GM19395 (cell line): Measurements from ENCODE around the gene HS3ST6.
"Not testable (repeated sequence)": the region's sequence is repeated elsewhere in the genome, so short reads cannot be mapped to it uniquely, and the experiment has no call there.

Experiments used
- ATAC-seq: cut with Tn5 transposase; IDR thresholded peaks from one replicate; pipeline ENCODE4 v1.9.1; 2021; ENCODE audit warnings: mild to moderate bottlenecking, moderate library complexity; ENCODE audit not compliant: unreplicated experiment

HS3ST6 gene

GRCh38 chr16:1884155-1884760 is 34.0 kb downstream of the HS3ST6 start:
- ATAC-seq = no peak

- ATAC-seq = not testable (repeated sequence)
These were observed 37.0 kb downstream of the HS3ST6 start for GRCh38 chr16:1881172-1881571.

- no peak for ATAC-seq
These were observed 38.7 kb downstream of the HS3ST6 start for GRCh38 chr16:1879477-1879876.

GRCh38 chr16:1878256-1878655 is 40.0 kb downstream of the HS3ST6 start:
- ATAC-seq = no peak

- no peak for ATAC-seq
These were observed 40.4 kb downstream of the HS3ST6 start for GRCh38 chr16:1877804-1878203.

- ATAC-seq = no peak
These were observed 41.1 kb downstream of the HS3ST6 start for GRCh38 chr16:1877089-1877488.

- no peak for ATAC-seq
These were observed 41.7 kb downstream of the HS3ST6 start for GRCh38 chr16:1876468-1876867.

GRCh38 chr16:1876066-1876465 is 42.1 kb downstream of the HS3ST6 start:
- not testable (repeated sequence) for ATAC-seq

GRCh38 chr16:1874854-1875253 is 43.4 kb downstream of the HS3ST6 start:
- ATAC-seq = no peak

- ATAC-seq = no peak
These were observed 46.1 kb downstream of the HS3ST6 start, which contains the start of gene MEIOB for GRCh38 chr16:1871974-1872635. Gene MEIOB (minus strand): TSS chr16:1872164. CDS start chr16:1868175, 3,989 bp downstream.

- ATAC-seq = no peak
These were observed 47.7 kb downstream of the HS3ST6 start for GRCh38 chr16:1870365-1871082.

- ATAC-seq = no peak
These were observed 52.1 kb downstream of the HS3ST6 start for GRCh38 chr16:1865902-1866690.

GRCh38 chr16:1863681-1864460 is 54.3 kb downstream of the HS3ST6 start:
- no peak for ATAC-seq

GRCh38 chr16:1862394-1862793 is 55.8 kb downstream of the HS3ST6 start:
- ATAC-seq = no peak

GRCh38 chr16:1861730-1862129 is 56.5 kb downstream of the HS3ST6 start:
- no peak for ATAC-seq
